NCI-H748 (cell line): ENCODE results near the gene ZNF101.
A peak's percentile ranks its signal among the peaks of the same experiment; 100 is the strongest.
"Not testable (repeated sequence)": the region's sequence is repeated elsewhere in the genome, so short reads cannot be mapped to it uniquely, and the experiment has no call there.

Source experiments
- DNase-seq: peaks from one replicate; lab custom pipeline; 2025; ENCODE audit not compliant: unreplicated experiment; lab: John Stamatoyannopoulos, UW

Gene ZNF101

DNA sequence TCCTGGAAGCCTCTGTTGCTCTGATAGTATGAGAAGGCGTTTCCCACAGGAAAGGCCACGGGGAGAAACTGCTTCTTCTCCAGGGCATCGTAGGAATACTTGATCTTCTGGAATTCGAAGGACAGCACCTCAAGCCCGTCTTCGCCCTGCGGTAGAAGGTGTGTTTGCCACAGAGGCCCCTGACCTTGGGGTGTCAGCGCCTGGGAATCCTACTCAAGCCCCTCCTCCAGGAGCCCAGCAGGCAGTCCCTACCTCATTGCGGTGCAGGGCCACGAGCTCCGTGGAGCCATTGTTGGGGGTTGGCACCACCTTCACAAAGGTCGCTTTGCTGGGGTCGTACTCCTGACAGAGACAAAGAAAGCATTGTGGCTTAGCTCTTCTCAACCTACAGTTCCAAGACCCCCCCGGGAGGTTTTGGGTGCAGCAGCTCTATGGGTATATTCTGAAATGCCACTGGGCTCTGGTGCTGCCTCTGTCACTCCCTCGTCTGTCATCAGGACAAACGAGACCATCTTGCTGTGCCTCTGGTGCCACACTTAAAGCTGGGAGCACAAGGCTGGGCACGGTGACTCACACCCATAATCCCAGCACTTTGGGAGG lies 8.9 kb upstream of the ZNF101 start:
- no peak for DNase-seq

DNA sequence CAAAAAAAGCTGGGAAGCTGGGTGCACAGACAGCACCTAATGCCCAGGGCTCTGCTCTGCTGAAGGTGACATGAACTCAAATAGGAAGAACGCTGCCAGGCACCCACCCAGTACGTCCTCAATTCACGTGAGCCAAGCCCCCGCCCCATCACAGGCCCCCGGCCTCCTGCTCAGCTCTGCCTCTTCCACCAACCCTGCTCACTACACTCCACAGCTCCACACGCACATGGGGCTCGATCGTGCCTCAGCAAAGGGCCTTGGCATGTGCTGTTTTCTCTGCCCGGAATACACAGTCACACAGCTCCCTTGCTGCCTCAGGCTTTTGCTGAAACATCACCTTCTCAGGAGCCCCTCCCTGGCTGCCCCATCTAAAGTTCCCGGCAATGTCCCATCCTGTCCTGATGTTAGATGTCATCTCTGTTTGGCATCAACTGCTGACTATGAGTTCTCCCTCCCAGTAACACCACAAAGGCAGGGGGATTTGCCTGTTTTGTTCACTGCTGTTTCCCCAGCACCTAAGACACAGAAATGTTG lies 7.4 kb upstream of the ZNF101 start:
- DNase-seq: no peak

DNA sequence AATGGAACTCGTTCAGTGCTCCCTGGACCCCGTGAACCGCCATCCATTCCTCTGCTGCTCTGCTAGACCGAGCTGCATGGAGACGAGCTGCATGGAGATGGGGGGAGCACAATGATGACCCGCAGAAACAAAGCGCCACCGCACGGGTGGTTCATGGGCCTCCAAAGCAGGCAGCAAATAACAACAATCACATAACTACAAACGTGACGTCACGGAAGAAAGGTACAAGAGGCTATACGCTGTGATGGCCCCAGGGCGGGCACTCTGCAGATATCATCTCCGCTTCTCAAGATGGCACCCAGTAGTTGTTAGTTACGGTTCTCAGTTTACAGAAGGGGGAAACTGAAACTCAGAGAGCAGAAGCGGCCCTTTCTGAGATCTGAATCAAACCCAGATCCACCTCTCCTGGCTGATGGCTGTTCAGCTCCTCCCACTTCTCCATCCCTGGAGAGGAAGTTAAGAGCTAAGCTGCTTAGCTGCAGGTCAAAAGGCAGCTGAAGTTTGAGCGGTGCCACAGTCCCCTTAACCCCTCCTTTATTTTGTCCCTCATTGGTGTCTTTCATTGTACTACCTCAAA lies 6.9 kb upstream of the ZNF101 start:
- DNase-seq: no peak

DNA sequence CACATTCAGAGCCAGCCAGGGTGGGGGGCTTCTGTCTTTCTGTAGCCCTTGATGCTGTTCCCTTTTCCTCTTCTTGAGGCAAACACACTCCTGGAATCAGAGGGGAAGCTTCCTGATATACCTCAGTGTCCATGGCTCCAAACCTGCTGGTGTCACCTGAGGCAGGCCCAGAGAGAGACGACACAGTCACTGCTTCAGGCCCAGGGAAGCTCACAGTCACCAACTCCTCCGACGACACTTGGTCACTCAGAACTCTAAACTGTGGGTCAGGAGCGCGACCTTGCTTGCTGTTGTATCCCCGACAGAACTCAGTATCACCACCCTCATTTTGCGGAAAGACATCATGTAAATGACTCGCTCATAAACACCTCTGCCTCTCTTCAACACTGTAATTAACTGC lies 6.3 kb upstream of the ZNF101 start:
- DNase-seq: no peak

DNA sequence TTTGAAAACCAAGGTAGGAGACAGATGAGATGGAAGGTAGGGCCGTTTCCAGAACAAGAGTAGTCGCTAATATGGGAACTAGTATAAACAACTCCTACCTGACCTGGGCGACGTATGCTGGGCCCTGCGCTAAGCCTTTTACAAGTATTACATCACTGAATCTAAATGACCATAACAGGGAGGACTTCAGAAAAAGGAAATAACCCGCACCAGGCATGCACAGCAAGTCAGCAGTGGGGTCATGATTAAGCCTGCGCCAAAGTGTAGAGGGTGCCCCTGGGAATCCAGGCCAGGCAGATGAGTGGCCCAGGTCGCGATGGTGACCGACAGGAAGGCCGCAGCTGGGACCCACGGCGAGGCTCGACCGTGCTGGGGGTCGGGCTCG lies 5.8 kb upstream of the ZNF101 start:
- no peak for DNase-seq

DNA sequence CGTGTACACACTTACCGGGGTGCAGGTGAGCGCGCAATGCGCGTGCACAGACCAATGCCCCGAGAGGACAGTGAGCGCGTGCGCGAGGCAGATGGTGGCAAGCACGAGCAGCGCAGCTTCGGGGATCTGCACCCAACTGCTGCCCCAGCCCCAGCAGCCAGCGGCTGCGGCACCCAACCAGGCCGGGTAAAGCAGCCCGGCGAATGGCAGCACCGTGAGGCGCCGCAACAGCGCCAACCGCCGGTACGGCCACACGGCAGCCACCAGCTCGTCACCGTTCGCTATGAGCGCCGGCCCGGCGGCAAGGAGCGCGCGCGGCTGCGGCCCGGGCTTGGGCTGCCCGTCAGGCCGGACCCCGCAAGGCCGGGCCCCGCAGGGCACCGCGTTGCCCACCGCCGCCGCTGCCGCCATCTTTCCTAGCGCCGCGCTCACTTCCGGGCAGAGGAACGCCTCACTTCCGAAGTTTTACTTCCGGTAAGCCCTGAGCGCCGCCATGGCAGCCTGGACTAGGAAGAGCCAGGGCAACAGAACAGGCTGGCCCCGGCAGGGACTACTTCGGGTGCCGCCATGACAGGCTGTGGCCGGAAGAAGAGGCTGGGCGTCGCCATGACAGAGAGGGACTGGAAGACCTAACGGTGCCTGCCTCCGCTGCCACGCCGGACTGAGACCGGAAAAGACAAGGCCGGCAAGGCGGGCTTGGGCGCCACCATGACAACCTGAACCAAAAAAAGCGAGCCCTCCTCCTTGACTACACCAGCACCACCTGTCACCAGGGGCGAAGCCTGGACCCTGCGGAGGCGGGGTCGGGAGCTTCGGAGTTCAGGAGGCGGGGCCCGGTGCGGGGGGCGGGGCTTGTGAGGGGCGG lies 5.2 kb upstream of the ZNF101 start, which contains the start of gene ATP13A1:
TSS of gene ATP13A1 (minus strand) at position 421 of the 865 bp plus-strand sequence. CDS start at position 411, 10 bp downstream.
- DNase-seq: peak; percentile 99

DNA sequence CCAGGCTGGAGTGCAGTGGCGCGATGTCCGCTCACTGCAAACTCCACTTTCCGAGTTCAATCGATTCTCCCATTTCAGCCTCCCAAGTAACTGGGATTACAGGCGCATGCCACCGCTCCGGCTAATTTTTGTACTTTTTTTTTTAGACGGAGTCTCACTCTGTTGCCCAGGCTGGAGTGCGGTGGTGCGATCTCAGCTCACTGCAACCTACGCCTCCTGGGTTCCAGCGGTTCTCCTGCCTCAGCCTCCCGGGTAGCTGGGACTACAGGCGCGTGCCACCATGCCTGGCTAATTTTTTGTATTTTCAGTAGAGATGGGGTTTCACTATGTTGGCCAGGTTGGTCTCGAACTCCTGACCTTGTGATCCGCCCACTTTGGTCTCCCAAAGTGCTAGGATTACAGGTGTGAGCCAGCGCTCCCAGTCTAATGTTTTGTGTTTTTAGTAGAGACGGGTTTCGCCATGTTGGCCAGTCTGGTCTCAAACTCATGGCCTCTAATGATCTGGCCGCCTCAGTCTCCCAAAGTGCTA lies 3.2 kb upstream of the ZNF101 start:
- not testable (repeated sequence) for DNase-seq

DNA sequence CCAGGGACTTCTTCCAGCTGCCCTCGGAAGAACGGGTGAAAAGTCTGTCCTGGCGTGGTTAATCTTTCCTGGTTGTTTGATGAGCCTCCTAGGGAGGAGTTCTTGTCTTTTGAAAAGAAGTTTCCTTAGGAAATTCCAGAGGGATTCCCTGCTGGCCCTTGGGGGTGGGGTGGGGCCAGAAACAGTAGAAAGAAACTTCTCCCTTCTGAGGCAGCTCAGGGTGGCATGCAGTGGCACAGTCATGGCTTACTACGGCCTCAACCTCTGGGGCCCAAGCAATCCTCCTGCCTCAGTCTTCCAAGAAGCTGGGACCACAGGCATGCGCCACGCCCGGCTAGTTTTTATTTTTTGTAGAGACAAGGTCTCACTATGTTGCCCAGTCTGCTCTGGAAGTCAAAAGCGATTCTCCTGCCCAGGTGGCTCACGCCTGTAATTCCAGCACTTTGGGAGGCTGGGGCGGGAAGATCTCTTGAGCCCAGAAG lies 1.5 kb downstream of the ZNF101 start:
- no peak for DNase-seq

DNA sequence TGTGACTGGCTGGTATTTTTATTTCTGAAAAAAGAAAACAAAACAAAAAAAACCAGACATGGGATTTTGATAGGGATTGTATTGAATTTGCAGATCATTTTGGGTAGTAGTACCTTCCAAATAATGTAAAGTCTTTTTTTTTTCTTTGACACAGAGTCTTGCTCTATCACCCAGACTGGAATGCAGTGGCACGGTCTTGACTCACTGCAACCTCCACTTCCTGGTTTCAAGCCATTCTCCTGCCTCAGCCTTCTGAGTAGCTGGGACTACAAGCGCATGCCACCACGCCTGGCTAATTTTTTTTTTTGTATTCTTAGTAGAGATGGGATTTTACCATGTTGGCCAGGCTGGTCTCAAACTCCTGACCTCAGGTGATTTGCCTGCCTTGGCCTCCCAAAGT lies 4.2 kb downstream of the ZNF101 start:
- no peak for DNase-seq

DNA sequence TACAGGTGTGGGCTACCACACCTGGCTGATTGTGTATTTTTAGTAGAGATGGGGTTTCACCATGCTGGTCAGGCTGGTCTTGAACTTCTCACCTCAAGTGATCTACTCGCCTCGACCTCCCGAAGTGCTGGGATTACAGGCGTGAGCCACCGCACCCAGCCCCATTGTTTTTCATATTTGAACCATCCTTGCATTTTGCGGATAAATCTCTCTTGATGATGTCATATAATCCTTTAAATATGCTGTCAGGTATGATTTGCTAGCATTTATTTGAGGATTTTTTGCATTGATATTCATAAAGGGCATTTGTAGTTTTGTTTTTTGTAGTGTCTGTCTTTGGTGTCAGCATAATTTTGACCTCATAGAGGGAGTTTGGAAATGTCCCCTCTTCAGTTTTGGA lies 5.7 kb downstream of the ZNF101 start:
- no peak for DNase-seq

DNA sequence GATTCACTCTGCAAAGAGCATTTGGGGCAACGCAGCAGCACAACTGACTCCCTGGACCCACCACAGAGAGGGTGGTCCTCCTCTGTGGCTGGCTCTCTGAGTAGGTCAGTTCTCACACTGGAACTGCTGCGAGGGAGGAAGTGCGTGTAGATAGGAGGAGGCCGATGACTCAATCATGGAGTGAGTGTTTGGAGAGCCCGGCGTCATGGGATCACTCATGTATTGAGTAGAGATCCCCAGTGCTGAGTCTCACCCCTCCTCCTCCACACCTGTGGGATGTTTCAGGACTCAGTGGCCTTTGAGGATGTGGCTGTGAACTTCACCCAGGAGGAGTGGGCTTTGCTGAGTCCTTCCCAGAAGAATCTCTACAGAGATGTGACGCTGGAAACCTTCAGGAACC lies 8.9 kb downstream of the ZNF101 start:
- DNase-seq: no peak

DNA sequence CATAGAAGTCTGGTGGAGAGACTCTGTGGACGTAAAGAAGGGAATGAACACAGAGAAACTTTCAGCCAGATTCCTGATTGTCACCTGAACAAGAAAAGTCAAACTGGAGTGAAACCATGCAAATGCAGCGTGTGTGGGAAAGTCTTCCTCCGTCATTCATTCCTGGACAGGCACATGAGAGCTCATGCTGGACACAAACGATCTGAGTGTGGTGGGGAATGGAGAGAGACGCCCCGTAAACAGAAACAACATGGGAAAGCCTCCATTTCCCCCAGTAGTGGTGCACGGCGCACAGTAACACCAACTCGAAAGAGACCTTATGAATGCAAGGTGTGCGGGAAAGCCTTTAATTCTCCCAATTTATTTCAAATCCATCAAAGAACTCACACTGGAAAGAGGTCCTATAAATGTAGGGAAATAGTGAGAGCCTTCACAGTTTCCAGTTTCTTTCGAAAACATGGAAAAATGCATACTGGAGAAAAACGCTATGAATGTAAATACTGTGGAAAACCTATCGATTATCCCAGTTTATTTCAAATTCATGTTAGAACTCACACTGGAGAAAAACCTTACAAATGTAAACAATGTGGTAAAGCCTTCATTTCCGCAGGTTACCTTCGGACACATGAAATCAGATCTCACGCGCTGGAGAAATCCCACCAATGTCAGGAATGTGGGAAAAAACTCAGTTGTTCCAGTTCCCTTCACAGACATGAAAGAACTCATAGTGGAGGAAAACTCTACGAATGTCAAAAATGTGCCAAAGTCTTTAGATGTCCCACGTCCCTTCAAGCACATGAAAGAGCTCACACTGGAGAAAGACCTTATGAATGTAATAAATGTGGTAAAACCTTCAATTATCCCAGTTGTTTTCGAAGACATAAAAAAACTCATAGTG lies 10.8 kb downstream of the ZNF101 start:
- DNase-seq: no peak

DNA sequence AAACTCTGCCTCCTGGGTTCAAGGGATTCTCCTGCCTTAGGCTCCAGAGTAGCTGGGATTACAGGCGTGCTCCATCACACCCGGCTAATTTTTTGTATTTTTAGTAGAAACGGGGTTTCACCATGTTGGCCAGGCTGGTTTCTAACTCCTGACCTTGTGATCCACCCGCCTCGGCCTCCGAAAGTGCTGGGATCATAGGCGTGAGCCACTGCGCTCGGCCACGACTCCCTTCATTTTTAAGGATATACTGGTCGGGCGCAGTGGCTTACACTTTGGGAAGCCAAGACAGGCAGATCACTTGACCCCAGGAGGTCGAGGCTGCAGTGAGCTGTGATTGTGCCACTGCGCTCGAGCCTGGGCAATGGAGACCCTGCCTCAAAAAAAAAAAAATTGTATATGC lies 17.5 kb downstream of the ZNF101 start:
- DNase-seq: not testable (repeated sequence)

DNA sequence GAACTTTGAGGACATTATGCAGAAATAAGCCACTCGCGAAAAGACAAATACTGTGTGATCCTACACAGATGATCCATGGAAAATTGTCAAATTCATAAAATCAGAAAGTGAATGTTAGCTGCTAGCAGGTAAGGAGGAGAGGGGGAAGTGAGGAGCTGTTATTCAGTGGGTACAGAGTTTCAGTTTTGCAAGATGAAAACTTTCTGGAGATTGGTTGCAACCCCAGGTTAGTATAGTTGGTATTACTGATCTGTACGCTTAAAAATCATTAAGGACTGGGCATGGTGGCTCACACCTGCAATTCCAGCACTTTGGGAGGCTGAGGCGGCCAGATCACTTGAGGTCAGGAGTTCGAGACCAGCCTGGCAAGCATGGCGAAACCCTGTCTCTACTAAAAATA lies 17.9 kb downstream of the ZNF101 start:
- DNase-seq: no peak

DNA sequence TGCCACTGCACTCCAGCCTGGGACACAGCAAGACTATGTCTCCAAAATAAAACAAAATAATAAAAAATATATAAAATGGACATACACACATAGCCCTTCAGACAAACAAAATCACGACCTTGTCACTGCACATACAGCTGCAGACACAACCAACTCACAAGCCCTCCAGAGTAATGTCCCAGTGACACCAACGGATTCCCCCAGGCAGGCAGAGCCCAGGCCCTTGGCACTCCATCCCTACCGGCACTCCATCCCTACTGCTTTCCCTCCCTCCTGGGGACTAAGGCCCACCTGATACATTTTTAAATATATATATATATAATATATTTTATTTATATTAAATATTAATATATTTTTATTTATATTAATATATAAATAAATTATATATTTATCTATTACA lies 18.5 kb downstream of the ZNF101 start:
- peak; percentile 16 for DNase-seq

DNA sequence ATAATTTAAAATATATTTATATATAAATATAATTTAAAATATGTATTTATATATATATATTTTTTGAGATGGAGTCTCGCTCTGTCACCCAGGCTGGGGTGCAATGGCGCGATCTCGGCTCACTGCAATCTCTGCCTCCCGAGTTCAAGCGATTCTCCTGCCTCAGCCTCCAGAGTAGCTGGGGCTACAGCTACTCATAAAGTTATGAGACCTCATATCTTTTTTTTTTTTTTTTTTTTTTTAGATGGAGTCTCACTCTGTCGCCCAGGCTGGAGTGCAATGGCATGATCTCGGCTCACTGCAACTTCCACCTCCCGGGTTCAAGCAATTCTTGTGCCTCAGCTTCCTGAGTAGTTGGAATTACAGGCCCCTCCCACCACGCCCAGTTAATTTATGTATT lies 20.4 kb downstream of the ZNF101 start:
- DNase-seq: not testable (repeated sequence)

DNA sequence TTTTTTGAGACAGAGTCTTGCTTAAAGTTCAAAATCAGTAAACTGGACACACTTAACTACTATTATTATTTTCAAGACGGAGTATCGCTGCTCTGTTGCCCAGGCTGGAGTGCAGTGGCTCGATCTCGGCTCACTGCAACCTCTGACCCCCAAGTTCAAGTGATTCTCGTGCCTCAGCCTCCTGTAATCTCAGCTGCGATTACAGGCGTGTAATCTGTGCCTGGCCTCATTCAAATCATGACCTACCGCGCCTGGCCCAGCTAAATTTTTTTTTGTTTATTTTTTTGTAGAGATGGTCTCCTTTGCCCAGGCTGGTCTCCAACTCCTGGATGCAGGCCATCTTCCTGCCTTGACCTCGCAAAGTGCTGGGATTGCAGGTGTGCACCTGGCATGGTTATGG lies 23.0 kb downstream of the ZNF101 start:
- DNase-seq: no peak

DNA sequence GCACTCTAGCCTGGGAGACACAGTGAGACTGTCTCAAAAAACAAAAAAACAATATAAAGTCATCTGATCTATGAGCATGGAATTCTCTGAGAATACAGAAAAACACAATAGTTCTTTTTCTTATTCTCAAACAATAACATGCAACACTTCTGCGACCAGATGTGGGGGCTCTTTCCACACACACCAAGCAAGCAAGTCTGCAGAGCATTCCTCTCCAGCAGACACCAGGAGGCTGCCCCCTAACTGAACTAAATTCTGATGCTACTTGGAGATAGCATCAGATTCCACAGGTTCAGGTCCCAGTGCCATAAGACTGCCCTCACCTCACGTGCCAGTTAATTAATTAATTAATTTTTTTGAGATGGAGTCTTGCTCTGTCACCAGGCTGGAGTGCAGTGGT lies 27.7 kb downstream of the ZNF101 start:
- DNase-seq: no peak

DNA sequence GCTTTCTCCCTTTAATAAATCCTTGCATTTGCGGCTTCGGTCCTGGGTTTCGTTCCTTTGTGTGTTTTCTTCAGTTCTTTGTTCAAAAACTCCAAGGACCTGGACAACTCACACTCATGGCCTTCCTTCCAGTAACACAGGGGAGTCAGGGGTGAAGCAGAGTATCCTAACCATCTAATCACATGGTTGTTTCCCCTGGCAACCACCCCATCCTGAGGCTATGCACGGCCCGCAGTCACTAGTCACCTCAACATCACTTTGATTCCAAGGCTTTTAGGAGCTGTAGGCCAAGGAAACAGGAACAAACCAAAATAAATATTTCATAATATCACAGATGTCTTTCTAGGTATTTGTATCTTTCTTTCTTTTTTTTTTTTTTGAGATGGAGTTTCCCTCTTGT lies 28.9 kb downstream of the ZNF101 start:
- no peak for DNase-seq

DNA sequence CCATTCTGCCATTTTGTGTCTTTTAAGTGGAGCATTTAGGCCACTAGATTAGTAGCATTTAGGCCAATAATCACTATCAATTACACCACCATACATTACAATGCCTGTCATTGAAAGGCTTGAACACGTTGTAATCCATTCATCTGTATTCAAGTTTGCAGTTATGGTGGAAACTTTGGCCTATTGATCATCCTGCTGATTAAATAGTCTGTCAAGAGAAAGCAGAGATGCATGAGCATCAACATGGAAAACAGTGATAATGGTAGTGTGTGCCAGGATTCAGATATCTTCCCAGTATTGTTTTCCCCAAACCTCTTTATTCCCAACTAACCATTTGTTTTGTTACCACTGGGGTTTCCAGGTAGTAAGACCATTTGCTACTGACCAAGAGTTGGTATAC lies 31.9 kb downstream of the ZNF101 start:
- not testable (repeated sequence) for DNase-seq

DNA sequence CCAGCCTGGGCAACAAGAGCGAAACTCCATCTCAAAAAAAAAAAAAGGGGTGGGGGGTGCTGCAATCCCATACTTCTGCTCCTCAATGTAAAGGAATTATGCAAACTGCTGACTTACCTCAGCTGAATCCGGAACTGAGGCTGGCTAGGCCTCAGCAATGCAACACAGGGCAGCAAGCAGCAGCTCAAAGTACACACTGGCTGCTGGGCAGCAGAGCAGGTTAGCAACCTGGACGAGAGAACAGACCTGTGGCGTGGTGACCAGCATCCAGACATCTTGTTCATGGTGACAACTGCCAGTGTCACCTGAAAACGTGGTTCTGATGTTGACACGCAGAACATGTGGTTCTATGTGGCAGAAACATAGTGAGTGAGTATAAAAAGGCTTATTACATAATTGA lies 36.2 kb downstream of the ZNF101 start:
- DNase-seq: no peak
